Neural progenitor cell (in vitro differentiated cells): Measurements from ENCODE around the gene ASIC2. TPM values are rescaled to one million over a fixed set of nuclear protein-coding genes. Genes with fewer than 3 reads are reported as not detected.

ENCODE experiments used
- DNase-seq: peaks from one replicate; pipeline ENCODE4 v3.0.0-alpha.2; 2016; ENCODE audit warnings: low spot score
- H2AFZ ChIP-seq: fragments of 200-600 bp; sonication (generic); replicated peaks from 2 replicates; pipeline ENCODE4 v1.6.1; 2016; ENCODE audit warnings: antibody characterized with exemption
- H3F3A ChIP-seq: fragments of 200-600 bp; sonication (generic); 2 replicates; pipeline ENCODE4 v1.6.1; 2016; ENCODE audit warnings: antibody characterized with exemption, low read depth
- H3K27ac ChIP-seq: fragments of 200-600 bp; sonication (generic); 2 replicates; pipeline ENCODE4 v1.5.1; 2016; ENCODE audit warnings: mild to moderate bottlenecking
- H3K27me3 ChIP-seq: fragments of 200-600 bp; sonication (generic); 2 replicates; pipeline ENCODE4 v1.6.1; 2016; ENCODE audit warnings: mild to moderate bottlenecking, moderate library complexity
- H3K36me3 ChIP-seq: fragments of 200-600 bp; sonication (generic); 2 replicates; pipeline ENCODE4 v1.5.1; 2016
- H3K4me1 ChIP-seq: fragments of 200-600 bp; sonication (generic); 2 replicates; pipeline ENCODE4 v1.6.1; 2016; ENCODE audit warnings: mixed run types
- H3K4me2 ChIP-seq: fragments of 200-600 bp; sonication (generic); 2 replicates; pipeline ENCODE4 v1.6.1; 2016
- H3K4me3 ChIP-seq: fragments of 200-600 bp; sonication (generic); 2 replicates; pipeline ENCODE4 v1.5.1; 2016
- H3K79me2 ChIP-seq: fragments of 200-600 bp; sonication (generic); 2 replicates; pipeline ENCODE4 v1.6.1; 2016; ENCODE audit warnings: low read depth
- H3K9ac ChIP-seq: fragments of 200-600 bp; sonication (generic); 2 replicates; pipeline ENCODE4 v1.6.1; 2016
- H3K9me3 ChIP-seq: fragments of 200-600 bp; sonication (generic); 2 replicates; pipeline ENCODE4 v1.5.1; 2016; ENCODE audit warnings: low read depth
- H4K20me1 ChIP-seq: fragments of 200-600 bp; sonication (generic); 2 replicates; pipeline ENCODE4 v1.6.1; 2016; ENCODE audit warnings: low read depth
- H3K27ac Mint-ChIP-seq: 3 replicates; pipeline ENCODE4 v1.8.0; 2021; ENCODE audit warnings: mixed read lengths
- H3K27me3 Mint-ChIP-seq: 2 replicates; pipeline ENCODE4 v1.8.0; 2022; ENCODE audit warnings: low read depth, mild to moderate bottlenecking, inconsistent platforms, moderate library complexity, mixed read lengths; ENCODE audit not compliant: insufficient read depth
- H3K36me3 Mint-ChIP-seq: 3 replicates; pipeline ENCODE4 v1.8.0; 2021; ENCODE audit warnings: mixed read lengths
- H3K4me1 Mint-ChIP-seq: 3 replicates; pipeline ENCODE4 v1.8.0; 2021; ENCODE audit warnings: mixed read lengths
- H3K4me3 Mint-ChIP-seq: 3 replicates; pipeline ENCODE4 v1.8.0; 2021; ENCODE audit warnings: mild to moderate bottlenecking, moderate library complexity, mixed read lengths
- H3K9me3 Mint-ChIP-seq: 3 replicates; pipeline ENCODE4 v1.8.0; 2020; ENCODE audit warnings: mixed read lengths
- EZH2 ChIP-seq: fragments of 200-600 bp; sonication (generic); IDR thresholded peaks from 2 replicates; pipeline ENCODE4 v1.6.1; 2017; ENCODE audit warnings: antibody characterized with exemption, mild to moderate bottlenecking, moderate library complexity
- EZH2phosphoT487 ChIP-seq: fragments of 200-600 bp; sonication (generic); IDR thresholded peaks from 2 replicates; pipeline ENCODE4 v1.6.1; 2017; ENCODE audit warnings: antibody characterized with exemption
- total RNA-seq: library from RNA; depleted of rRNA; stranded (reverse); fragments of >200 nt; gene quantifications from 2 replicates; pipeline ENCODE4 v1.2.3, GENCODE V29; 2015; ENCODE audit warnings: low replicate concordance
- TF ChIP-seq, protein P1 (sequence below): fragments of 200-600 bp; sonication (generic); IDR thresholded peaks from 2 replicates; pipeline ENCODE4 v1.5.1; 2017; ENCODE audit warnings: antibody characterized with exemption, mild to moderate bottlenecking

ASIC2 gene
- total RNA-seq, 1 donor from 2014 or later = 2.3 TPM

DNA sequence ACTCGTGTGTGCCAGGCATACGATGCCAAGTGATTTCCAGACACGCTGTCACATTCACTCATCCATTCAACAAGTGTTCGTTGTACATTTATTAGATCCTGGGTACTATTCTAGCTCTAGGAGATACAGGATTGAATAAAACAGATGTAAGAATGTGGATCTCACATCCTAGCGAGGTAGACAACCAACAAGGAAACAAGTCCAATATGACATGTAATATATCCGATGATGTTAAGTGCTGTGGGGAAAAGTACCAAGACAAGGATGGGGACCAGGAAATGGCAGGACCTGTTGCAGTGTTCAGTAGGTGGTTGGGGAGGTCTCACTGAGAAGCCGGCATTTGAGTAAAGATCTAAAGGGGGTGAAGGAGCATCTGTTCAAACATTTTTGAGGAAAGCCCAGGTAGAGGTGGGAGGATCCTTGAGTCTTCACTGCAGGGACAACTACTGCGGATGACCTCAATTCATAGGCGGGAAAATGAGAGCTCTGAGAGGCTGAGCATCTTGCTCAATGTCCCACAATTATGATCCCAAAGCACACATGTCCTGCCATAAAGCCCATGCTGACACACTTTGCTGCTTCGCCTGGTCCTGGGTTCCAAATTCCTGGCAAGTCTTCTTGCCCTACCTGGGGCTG lies 129.4 kb downstream of the ASIC2 start:
- H3K36me3 Mint-ChIP-seq = no peaks in the 10 kb centered on the region
- H3K27me3 Mint-ChIP-seq = peaks cover 8% of the 10 kb centered on the region
- no peaks in the 10 kb centered on the region for H3K9me3 Mint-ChIP-seq

DNA sequence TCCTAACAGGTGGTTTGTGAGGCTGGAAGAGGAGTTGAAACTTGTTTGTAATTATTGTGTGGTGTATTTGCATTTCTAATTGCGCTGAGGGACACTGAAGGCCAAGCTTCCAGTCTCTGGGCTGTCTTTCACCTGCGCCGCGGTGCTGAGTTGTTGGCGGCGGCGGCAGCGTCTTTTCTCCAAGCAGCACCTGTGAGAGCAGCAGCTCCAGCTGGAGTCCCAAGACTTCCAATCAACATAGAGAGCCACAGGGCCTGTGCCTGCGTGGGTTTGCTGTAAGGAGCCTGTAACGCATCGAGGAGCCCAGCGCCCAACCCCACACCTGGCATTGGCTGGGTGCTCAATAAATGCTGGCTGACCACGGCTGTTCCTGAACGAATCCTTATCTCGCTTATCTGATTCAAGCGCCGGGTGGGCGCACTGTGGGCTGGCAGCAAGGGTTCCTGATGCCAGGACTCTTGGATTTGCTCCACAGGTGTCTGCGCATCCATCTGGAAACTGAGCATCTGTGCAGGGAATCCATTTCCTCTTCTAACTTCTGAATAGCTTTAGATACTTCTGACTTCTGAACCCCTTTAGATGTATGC lies 138.1 kb downstream of the ASIC2 start:
- Mint-ChIP-seq H3K36me3 (no peaks in the 10 kb centered on the region), H3K4me3 (no peak overlapping the region), H3K4me1 (no peaks in the 10 kb centered on the region), H3K27me3 (peaks cover 5% of the 10 kb centered on the region), H3K9me3 (no peaks in the 10 kb centered on the region), H3K27ac (no peak overlapping the region)
- H3K79me2 ChIP-seq = no peaks in the 10 kb centered on the region
- no peak for DNase-seq
- no peak overlapping the region for H3K4me3 ChIP-seq
- H3K36me3 ChIP-seq = no peaks in the 10 kb centered on the region
- no peaks in the 10 kb centered on the region for H3K27me3 ChIP-seq
- no peak overlapping the region for H2AFZ ChIP-seq
- no peaks in the 10 kb centered on the region for H4K20me1 ChIP-seq
- no peaks in the 10 kb centered on the region for H3F3A ChIP-seq
- no peak overlapping the region for H3K4me2 ChIP-seq
- H3K9ac ChIP-seq = no peak overlapping the region
- H3K9me3 ChIP-seq = no peaks in the 10 kb centered on the region
- peaks cover 9% of the 10 kb centered on the region for H3K4me1 ChIP-seq
- TF ChIP-seq EZH2 = no peak
- TF ChIP-seq, protein P1, sequence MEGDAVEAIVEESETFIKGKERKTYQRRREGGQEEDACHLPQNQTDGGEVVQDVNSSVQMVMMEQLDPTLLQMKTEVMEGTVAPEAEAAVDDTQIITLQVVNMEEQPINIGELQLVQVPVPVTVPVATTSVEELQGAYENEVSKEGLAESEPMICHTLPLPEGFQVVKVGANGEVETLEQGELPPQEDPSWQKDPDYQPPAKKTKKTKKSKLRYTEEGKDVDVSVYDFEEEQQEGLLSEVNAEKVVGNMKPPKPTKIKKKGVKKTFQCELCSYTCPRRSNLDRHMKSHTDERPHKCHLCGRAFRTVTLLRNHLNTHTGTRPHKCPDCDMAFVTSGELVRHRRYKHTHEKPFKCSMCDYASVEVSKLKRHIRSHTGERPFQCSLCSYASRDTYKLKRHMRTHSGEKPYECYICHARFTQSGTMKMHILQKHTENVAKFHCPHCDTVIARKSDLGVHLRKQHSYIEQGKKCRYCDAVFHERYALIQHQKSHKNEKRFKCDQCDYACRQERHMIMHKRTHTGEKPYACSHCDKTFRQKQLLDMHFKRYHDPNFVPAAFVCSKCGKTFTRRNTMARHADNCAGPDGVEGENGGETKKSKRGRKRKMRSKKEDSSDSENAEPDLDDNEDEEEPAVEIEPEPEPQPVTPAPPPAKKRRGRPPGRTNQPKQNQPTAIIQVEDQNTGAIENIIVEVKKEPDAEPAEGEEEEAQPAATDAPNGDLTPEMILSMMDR = no peak
- no peak for TF ChIP-seq EZH2phosphoT487
- H3K27ac ChIP-seq = no peak overlapping the region

More for the DNA sequence above, 129.4 kb downstream of the ASIC2 start:
- H3K4me3 Mint-ChIP-seq = no peak overlapping the region
- no peaks in the 10 kb centered on the region for H3K79me2 ChIP-seq
- peaks cover 18% of the 10 kb centered on the region for H3K4me1 ChIP-seq
- no peak overlapping the region for H3K4me2 ChIP-seq
- peaks cover 5% of the 10 kb centered on the region for H3K4me1 Mint-ChIP-seq
- no peaks in the 10 kb centered on the region for H3K9me3 ChIP-seq
- H3K27ac Mint-ChIP-seq = no peak overlapping the region
- H4K20me1 ChIP-seq = no peaks in the 10 kb centered on the region
- TF ChIP-seq EZH2phosphoT487 (no peak), EZH2 (no peak)
- TF ChIP-seq, protein P1 = no peak
- no peak for DNase-seq
- H3K9ac ChIP-seq = no peak overlapping the region
- no peak overlapping the region for H3K4me3 ChIP-seq
- H3K27me3 ChIP-seq = no peaks in the 10 kb centered on the region
- H2AFZ ChIP-seq = no peak overlapping the region
- peaks cover 22% of the 10 kb centered on the region for H3F3A ChIP-seq
- H3K27ac ChIP-seq = no peak overlapping the region
- no peaks in the 10 kb centered on the region for H3K36me3 ChIP-seq

DNA sequence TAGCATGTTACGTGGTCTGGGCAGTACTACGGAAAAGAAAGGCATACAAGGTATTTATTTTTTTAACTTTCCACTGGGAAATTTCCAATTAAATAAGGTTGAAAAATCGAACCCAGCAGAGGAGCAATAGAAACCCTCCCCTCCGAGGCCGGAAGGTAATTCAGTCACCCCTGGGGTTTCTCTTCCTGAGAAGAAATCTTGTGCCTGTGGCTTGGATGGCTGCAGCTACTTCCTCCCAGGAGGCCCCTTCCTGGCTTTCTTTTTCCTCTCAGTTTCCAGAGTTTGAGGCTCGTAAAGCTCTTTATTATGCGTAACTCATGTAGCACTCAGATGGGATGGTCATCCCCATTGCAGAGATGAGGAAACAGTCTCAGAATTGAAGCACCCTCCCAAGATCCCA lies 140.3 kb downstream of the ASIC2 start:
- Mint-ChIP-seq H3K4me3 (no peak overlapping the region), H3K36me3 (no peaks in the 10 kb centered on the region), H3K27ac (no peak overlapping the region), H3K4me1 (no peaks in the 10 kb centered on the region), H3K27me3 (peaks cover 5% of the 10 kb centered on the region), H3K9me3 (no peaks in the 10 kb centered on the region)
- no peak overlapping the region for H2AFZ ChIP-seq
- TF ChIP-seq, protein P1 = no peak
- TF ChIP-seq EZH2 (no peak), EZH2phosphoT487 (no peak)
- H3K4me2 ChIP-seq = no peak overlapping the region
- H3F3A ChIP-seq = no peaks in the 10 kb centered on the region
- H3K27ac ChIP-seq = no peak overlapping the region
- H3K79me2 ChIP-seq = no peaks in the 10 kb centered on the region
- H3K9me3 ChIP-seq = no peaks in the 10 kb centered on the region
- no peaks in the 10 kb centered on the region for H3K27me3 ChIP-seq
- no peaks in the 10 kb centered on the region for H4K20me1 ChIP-seq
- H3K9ac ChIP-seq = no peak overlapping the region
- no peaks in the 10 kb centered on the region for H3K36me3 ChIP-seq
- no peak for DNase-seq
- H3K4me1 ChIP-seq = peaks cover 9% of the 10 kb centered on the region
- no peak overlapping the region for H3K4me3 ChIP-seq
